Stimulated activated effector memory CD8-positive, alpha-beta T cell treated with anti-CD3 and anti-CD28 coated beads, Interleukin-12 subunit alpha, Interleukin-12 subunit beta, amount 100 ng/mL, for 72 hours (primary cell): Measurements from ENCODE around the gene CD160.

Source experiments
- ATAC-seq: fragments of 150-1000 bp; cut with Tn5 transposase; 2 replicates; pipeline ENCODE4 v1.10.0; 2021
- DNase-seq, 2 donors: peaks; one replicate each; pipeline ENCODE4 v3.0.0; 2021 to 2022; ENCODE audit warnings: low spot score in 2 of 2
- H3K27ac Mint-ChIP-seq: one replicate; pipeline ENCODE4 v1.8.0; 2022; ENCODE audit warnings: mild to moderate bottlenecking, mixed read lengths
- H3K36me3 Mint-ChIP-seq: one replicate; pipeline ENCODE4 v1.8.0; 2022; ENCODE audit warnings: mild to moderate bottlenecking, mixed read lengths
- H3K4me1 Mint-ChIP-seq: one replicate; pipeline ENCODE4 v1.8.0; 2022; ENCODE audit warnings: mixed read lengths
- H3K4me3 Mint-ChIP-seq: one replicate; pipeline ENCODE4 v1.8.0; 2022; ENCODE audit warnings: mild to moderate bottlenecking, mixed read lengths
- H3K9me3 Mint-ChIP-seq: one replicate; pipeline ENCODE4 v1.8.0; 2022; ENCODE audit warnings: mixed read lengths

The CD160 gene

DNA sequence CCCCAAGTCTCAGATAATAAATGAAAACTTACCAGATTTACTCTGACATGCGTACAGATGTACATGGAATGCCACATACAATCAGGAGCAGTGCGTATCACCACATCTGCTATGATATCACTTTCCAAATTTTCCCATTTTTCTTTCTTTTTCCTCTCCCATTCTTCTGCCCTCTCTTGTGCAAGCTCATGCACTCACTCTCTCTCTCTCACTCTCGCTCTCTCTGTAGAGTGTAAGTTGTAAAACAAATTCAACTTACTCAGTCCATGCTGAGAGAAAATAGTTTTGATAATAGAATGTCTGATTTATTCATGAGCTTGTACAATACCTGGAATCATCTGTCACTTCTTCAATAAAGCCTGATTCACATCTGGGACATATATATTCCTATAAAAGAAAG, 69.3 kb downstream of the CD160 start:
- peaks cover 63% of the 10 kb centered on the region for H3K36me3 Mint-ChIP-seq
- no peaks in the 10 kb centered on the region for H3K9me3 Mint-ChIP-seq
- ATAC-seq (no peak), DNase-seq (no peak)
- no peak overlapping the region for H3K4me3 Mint-ChIP-seq
- H3K27ac Mint-ChIP-seq, result no peak overlapping the region
- H3K4me1 Mint-ChIP-seq, result peaks cover 31% of the 10 kb centered on the region
